Measurements from ENCODE around the gene RAD9A. TPM values are rescaled to one million over a fixed set of nuclear protein-coding genes. Genes with fewer than 3 reads are reported as not detected.

RAD9A gene
- total and polyA plus RNA-seq, 2 experiments from 2014 or later = 13.9 to 17.0 TPM

DNA sequence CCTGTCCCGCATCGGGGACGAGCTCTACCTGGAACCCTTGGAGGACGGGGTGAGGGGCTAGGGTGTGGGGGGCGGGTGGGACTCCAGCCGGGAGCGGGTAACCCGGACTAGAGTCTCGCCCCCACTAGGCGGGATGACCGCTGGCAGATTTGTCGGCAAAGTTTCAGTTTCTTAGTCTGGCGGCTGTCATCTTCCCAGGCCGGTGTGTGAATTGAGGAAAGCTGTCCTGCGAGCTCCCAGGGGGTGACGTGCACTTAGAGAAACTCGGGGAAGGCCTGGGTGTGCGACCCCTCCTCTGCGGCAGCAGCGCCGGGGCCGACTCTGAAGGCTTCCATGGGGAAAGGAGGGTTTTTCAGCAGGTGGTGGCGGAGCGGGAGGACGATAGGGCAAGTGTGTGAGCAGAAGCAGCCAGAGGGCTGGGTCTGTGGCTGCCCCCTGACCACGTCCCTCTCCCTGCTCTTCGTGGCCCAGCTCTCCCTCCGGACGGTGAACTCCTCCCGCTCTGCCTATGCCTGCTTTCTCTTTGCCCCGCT is 463 bp downstream of the RAD9A start:
- no peak overlapping the region for H2AFZ ChIP-seq
- H4K20me1 ChIP-seq (replicated peaks; ENCODE audit: insufficient read depth) = no peaks in the 10 kb centered on the region; the same call in 1 of the 2 replicates

DNA sequence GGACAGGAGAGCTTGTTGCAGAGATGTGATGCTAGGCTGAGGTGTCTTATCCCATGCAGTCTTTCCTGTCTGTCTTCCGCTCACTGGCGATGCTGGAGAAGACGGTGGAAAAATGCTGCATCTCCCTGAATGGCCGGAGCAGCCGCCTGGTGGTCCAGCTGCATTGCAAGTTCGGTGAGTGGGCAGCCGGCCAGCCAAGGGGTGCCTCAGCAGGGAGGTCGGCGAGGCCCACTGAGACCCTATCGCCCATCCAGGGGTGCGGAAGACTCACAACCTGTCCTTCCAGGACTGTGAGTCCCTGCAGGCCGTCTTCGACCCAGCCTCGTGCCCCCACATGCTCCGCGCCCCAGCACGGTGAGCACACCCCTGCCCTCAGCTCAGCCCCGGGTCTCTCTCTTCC is 1.7 kb downstream of the RAD9A start:
- no peak overlapping the region for H3K4me3 ChIP-seq
- H3K36me3 ChIP-seq (ENCODE audit: insufficient read depth) = no peaks in the 10 kb centered on the region
- no peak overlapping the region for H2AFZ ChIP-seq
- 0 out of 2 replicates have a peak, but pooled peaks cover 3% of the 10 kb centered on the region for H3K79me2 ChIP-seq (replicated peaks; ENCODE audit: insufficient read depth)
- H3K4me3 Mint-ChIP-seq = 0 out of 3 replicates have a peak overlapping the region, but pooled peaks have one; percentile 90
- H3K27me3 Mint-ChIP-seq (ENCODE audit: insufficient read depth, low read depth, poor library complexity) = peaks cover 21% of the 10 kb centered on the region
- 0 out of 2 replicates have a peak, but pooled peaks cover 12% of the 10 kb centered on the region for H3F3A ChIP-seq (replicated peaks; ENCODE audit: low read depth)
- ATAC-seq (no peak), DNase-seq (ENCODE audit: low spot score) (no peak)
- H3K4me2 ChIP-seq = no peak overlapping the region
- TF ChIP-seq EZH2 (IDR thresholded peaks at IDR 0.05; ENCODE audit: low read depth, unreplicated experiment) (no peak), CREB1 (CRISPR knock-in tag; IDR thresholded peaks at IDR 0.05; ENCODE audit: low read depth) (no peak), ZNF114 (CRISPR knock-in tag; IDR thresholded peaks at IDR 0.05) (no peak)
- TF ChIP-seq, protein P1, sequence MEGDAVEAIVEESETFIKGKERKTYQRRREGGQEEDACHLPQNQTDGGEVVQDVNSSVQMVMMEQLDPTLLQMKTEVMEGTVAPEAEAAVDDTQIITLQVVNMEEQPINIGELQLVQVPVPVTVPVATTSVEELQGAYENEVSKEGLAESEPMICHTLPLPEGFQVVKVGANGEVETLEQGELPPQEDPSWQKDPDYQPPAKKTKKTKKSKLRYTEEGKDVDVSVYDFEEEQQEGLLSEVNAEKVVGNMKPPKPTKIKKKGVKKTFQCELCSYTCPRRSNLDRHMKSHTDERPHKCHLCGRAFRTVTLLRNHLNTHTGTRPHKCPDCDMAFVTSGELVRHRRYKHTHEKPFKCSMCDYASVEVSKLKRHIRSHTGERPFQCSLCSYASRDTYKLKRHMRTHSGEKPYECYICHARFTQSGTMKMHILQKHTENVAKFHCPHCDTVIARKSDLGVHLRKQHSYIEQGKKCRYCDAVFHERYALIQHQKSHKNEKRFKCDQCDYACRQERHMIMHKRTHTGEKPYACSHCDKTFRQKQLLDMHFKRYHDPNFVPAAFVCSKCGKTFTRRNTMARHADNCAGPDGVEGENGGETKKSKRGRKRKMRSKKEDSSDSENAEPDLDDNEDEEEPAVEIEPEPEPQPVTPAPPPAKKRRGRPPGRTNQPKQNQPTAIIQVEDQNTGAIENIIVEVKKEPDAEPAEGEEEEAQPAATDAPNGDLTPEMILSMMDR (conservative IDR thresholded peaks at IDR 0.05; ENCODE audit: low read depth in 2 of 2) = no peak
- H3K9me3 Mint-ChIP-seq = no peaks in the 10 kb centered on the region
- H3K4me1 Mint-ChIP-seq = peaks cover 43% of the 10 kb centered on the region
- H3K27ac Mint-ChIP-seq = no peak overlapping the region
- peaks cover 30% of the 10 kb centered on the region for H3K36me3 Mint-ChIP-seq (ENCODE audit: low read depth)
- no peaks in the 10 kb centered on the region for H3K27me3 ChIP-seq (ENCODE audit: insufficient read depth)
- H3K27ac ChIP-seq (ENCODE audit: low read depth) = no peak overlapping the region
- no peaks in the 10 kb centered on the region for H3K9me2 ChIP-seq (ENCODE audit: insufficient read depth)
- peaks cover 14% of the 10 kb centered on the region for H3K4me1 ChIP-seq (ENCODE audit: insufficient read depth)
- H4K20me1 ChIP-seq (replicated peaks; ENCODE audit: insufficient read depth) = no peaks in the 10 kb centered on the region; the same call in 1 of the 2 replicates

More for the DNA sequence above, 463 bp downstream of the RAD9A start:
- ATAC-seq (peak; percentile 1; the same call in 2 of the 3 replicates), DNase-seq (ENCODE audit: low spot score) (no peak)
- H3F3A ChIP-seq (replicated peaks; ENCODE audit: low read depth) = 0 out of 2 replicates have a peak, but pooled peaks cover 8% of the 10 kb centered on the region
- H3K9me3 Mint-ChIP-seq = no peaks in the 10 kb centered on the region
- peak overlapping the region; percentile 90 for H3K4me3 Mint-ChIP-seq
- peaks cover 38% of the 10 kb centered on the region for H3K4me1 Mint-ChIP-seq
- peak overlapping the region; percentile 94 for H3K4me3 ChIP-seq
- H3K27me3 ChIP-seq (ENCODE audit: insufficient read depth) = no peaks in the 10 kb centered on the region
- peaks cover 15% of the 10 kb centered on the region for H3K4me1 ChIP-seq (ENCODE audit: insufficient read depth)
- peak overlapping the region; percentile 99 for H3K4me2 ChIP-seq
- TF ChIP-seq EZH2phosphoT487 (IDR thresholded peaks at IDR 0.05; ENCODE audit: unreplicated experiment) = no peak
- H3K36me3 ChIP-seq (ENCODE audit: insufficient read depth) = no peaks in the 10 kb centered on the region
- 0 out of 2 replicates have a peak, but pooled peaks cover 3% of the 10 kb centered on the region for H3K79me2 ChIP-seq (replicated peaks; ENCODE audit: insufficient read depth)
- no peaks in the 10 kb centered on the region for H3K9me2 ChIP-seq (ENCODE audit: insufficient read depth)
- H3K36me3 Mint-ChIP-seq (ENCODE audit: low read depth) = peaks cover 19% of the 10 kb centered on the region
- no peak overlapping the region for H3K27ac ChIP-seq (ENCODE audit: low read depth)
- H3K27me3 Mint-ChIP-seq (ENCODE audit: insufficient read depth, low read depth, poor library complexity) = peaks cover 19% of the 10 kb centered on the region
- no peak overlapping the region for H3K27ac Mint-ChIP-seq

DNA sequence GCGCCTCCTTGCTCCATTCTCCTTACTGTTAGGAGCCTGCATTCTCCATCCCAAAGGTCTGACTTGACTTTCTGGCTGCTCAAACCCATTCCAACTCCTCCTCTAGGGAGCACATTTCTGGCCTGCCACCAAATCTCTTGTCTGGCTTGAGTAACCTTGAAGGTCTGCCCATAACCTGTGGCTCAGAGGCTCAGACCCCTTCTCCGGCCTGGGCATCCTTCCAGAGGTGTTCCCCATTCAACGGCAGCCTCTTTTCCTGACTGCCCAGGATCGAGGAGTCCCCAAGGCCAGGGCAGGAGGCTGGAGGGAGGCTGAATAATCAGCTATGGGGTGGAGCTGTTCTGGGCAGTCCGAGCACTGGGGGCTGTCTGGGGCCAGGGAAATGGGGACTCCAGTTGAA is 2.2 kb downstream of the RAD9A start:
- H3F3A ChIP-seq (replicated peaks; ENCODE audit: low read depth) = 0 out of 2 replicates have a peak, but pooled peaks cover 12% of the 10 kb centered on the region
- ATAC-seq = no peak
- no peaks in the 10 kb centered on the region; the same call in 1 of the 2 replicates for H4K20me1 ChIP-seq (replicated peaks; ENCODE audit: insufficient read depth)
- Mint-ChIP-seq H3K27ac (no peak overlapping the region), H3K27me3 (ENCODE audit: insufficient read depth, low read depth, poor library complexity) (peaks cover 21% of the 10 kb centered on the region), H3K9me3 (no peaks in the 10 kb centered on the region), H3K36me3 (ENCODE audit: low read depth) (peaks cover 32% of the 10 kb centered on the region), H3K4me1 (peaks cover 43% of the 10 kb centered on the region), H3K4me3 (no peak overlapping the region)
- H3K27ac ChIP-seq (ENCODE audit: low read depth) = no peak overlapping the region
- peaks cover 14% of the 10 kb centered on the region for H3K4me1 ChIP-seq (ENCODE audit: insufficient read depth)
- H3K9me2 ChIP-seq (ENCODE audit: insufficient read depth) = no peaks in the 10 kb centered on the region
- TF ChIP-seq, protein P1 (conservative IDR thresholded peaks at IDR 0.05; ENCODE audit: low read depth in 2 of 2) = no peak
- TF ChIP-seq NANOG (IDR thresholded peaks at IDR 0.05; ENCODE audit: borderline replicate concordance) (no peak), EZH2phosphoT487 (IDR thresholded peaks at IDR 0.05; ENCODE audit: unreplicated experiment) (no peak), ZNF331 (CRISPR knock-in tag; IDR thresholded peaks at IDR 0.05; ENCODE audit: low read depth) (no peak), CREB1 (CRISPR knock-in tag; IDR thresholded peaks at IDR 0.05; ENCODE audit: low read depth) (no peak)
- no peak overlapping the region for H3K4me2 ChIP-seq
- 0 out of 2 replicates have a peak, but pooled peaks cover 3% of the 10 kb centered on the region for H3K79me2 ChIP-seq (replicated peaks; ENCODE audit: insufficient read depth)
- H2AFZ ChIP-seq = no peak overlapping the region
- H3K27me3 ChIP-seq (ENCODE audit: insufficient read depth) = no peaks in the 10 kb centered on the region
- DNase-seq (ENCODE audit: low spot score) = no peak
- H3K36me3 ChIP-seq (ENCODE audit: insufficient read depth) = no peaks in the 10 kb centered on the region
- H3K4me3 ChIP-seq = no peak overlapping the region

Data from GM23338 (cell line).